Common myeloid progenitor, CD34-positive (primary cell): ENCODE results near the gene GNPAT.
A peak's percentile ranks its signal among the peaks of the same experiment; 100 is the strongest.

ENCODE experiments used
- CTCF ChIA-PET: fragments of 350-600 bp; sonication (Branson Sonifier 250); formaldehyde crosslinking; loops from one replicate; lab custom pipeline; 2021; ENCODE audit warnings: antibody characterized with exemption; lab: Charles Lee
- POLR2A ChIA-PET: fragments of 350-600 bp; sonication (Branson Sonifier 250); formaldehyde crosslinking; loops from one replicate; lab custom pipeline; 2021; ENCODE audit warnings: antibody characterized with exemption; lab: Charles Lee
- DNase-seq, 3 donors: peaks; one replicate each; pipeline versions ENCODE4 v3.0.0 to v3.0.0-alpha.2; 2013
- H3K27ac ChIP-seq, 2 experiments: 1 replicate in 1 of 2; 2 replicates in 1 of 2; pipeline ENCODE4 v1.7.0; 2013; ENCODE audit warnings: inconsistent platforms in 2 of 2, low read length in 2 of 2, mild to moderate bottlenecking in 2 of 2, low read depth in 1 of 2, moderate library complexity in 1 of 2; ENCODE audit not compliant: severe bottlenecking in 2 of 2, insufficient read depth in 1 of 2, poor library complexity in 1 of 2
- H3K27me3 ChIP-seq, 5 experiments: replicated peaks in 2 of 5; 1 replicate in 3 of 5; 2 replicates in 2 of 5; pipeline versions ENCODE4 v1.6.1 to v1.7.0; 2013; ENCODE audit warnings: low read length in 4 of 5, mild to moderate bottlenecking in 2 of 5, moderate library complexity in 2 of 5, inconsistent platforms in 1 of 5; ENCODE audit not compliant: insufficient read depth in 5 of 5, control insufficient read depth in 4 of 5
- H3K36me3 ChIP-seq, 4 experiments: 1 replicate in 2 of 4; 2 replicates in 2 of 4; pipeline versions ENCODE4 v1.6.1 to v1.7.0; 2013; ENCODE audit warnings: low read length in 3 of 4, control low read depth in 1 of 4, mild to moderate bottlenecking in 1 of 4; ENCODE audit not compliant: control insufficient read depth in 4 of 4, insufficient read depth in 4 of 4
- H3K4me1 ChIP-seq, 4 experiments: 1 replicate in 3 of 4; 2 replicates in 1 of 4; pipeline versions ENCODE4 v1.6.1 to v1.7.1; 2013; ENCODE audit warnings: low read length in 3 of 4, mild to moderate bottlenecking in 3 of 4, control low read depth in 1 of 4, inconsistent platforms in 1 of 4, moderate library complexity in 1 of 4; ENCODE audit not compliant: control insufficient read depth in 4 of 4, insufficient read depth in 4 of 4; ENCODE audit errors: control extremely low read depth in 1 of 4
- H3K4me3 ChIP-seq, 7 experiments: 1 replicate in 4 of 7; 2 replicates in 3 of 7; pipeline versions ENCODE4 v1.5.1 to v1.7.0; 2013; ENCODE audit warnings: mild to moderate bottlenecking in 7 of 7, low read length in 6 of 7, moderate library complexity in 6 of 7, inconsistent platforms in 2 of 7, low read depth in 2 of 7, control low read depth in 1 of 7; ENCODE audit not compliant: insufficient read depth in 4 of 7, control insufficient read depth in 1 of 7; ENCODE audit errors: extremely low read depth in 1 of 7
- H3K9me3 ChIP-seq, 5 experiments: 1 replicate in 4 of 5; 2 replicates in 1 of 5; pipeline versions ENCODE4 v1.6.1 to v1.7.1; 2013; ENCODE audit warnings: low read length in 4 of 5, mild to moderate bottlenecking in 2 of 5, inconsistent platforms in 1 of 5, low read depth in 1 of 5, moderate library complexity in 1 of 5; ENCODE audit not compliant: control insufficient read depth in 4 of 5, insufficient read depth in 2 of 5; ENCODE audit errors: control extremely low read depth in 1 of 5
- WGBS: methylation state at CpG from one replicate; pipeline ENCODE4 v1.1.5; 2013; ENCODE audit not compliant: insufficient coverage; 5-methylcytosine and 5-hydroxymethylcytosine counted together

The GNPAT gene

DNA sequence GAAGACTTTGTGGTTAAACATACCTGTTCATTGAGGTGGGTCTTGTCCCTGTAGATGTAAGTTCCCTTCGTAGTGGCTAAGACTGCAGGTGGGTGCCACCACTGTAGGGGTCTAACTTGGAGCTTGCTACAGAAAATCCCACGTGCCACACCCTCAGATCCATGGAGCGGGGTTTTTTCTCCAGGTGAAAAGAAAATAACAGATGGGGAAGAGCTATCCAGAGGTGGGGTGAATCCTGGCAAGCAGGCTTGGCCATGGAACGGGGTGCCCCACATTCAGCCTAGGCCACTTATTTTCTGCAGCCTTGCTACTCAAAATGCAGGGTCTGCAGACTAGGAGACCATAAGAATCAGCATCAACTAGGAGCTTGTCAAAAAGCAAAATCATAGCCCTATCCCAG is 72.6 kb downstream of the GNPAT start:
- H3K27me3 ChIP-seq, result no peaks in the 10 kb centered on the region
- CTCF ChIA-PET, result interaction anchor here (1.3 to 1.4 kb wide), 2 partner anchors 19 to 25 kb away, joined by 3 to 5 read pairs; no protein-coding TSS in a partner anchor
- no peak for DNase-seq
- 98% methylated on average over 4 of the region's 4 CpGs for WGBS
- H3K9me3 ChIP-seq, result no peaks in the 10 kb centered on the region
- no peaks in the 10 kb centered on the region for H3K36me3 ChIP-seq
- H3K27ac ChIP-seq, result no peak overlapping the region
- POLR2A ChIA-PET, result no interaction called here
- no peak overlapping the region for H3K4me3 ChIP-seq
- H3K4me1 ChIP-seq, result no peaks in the 10 kb centered on the region

DNA sequence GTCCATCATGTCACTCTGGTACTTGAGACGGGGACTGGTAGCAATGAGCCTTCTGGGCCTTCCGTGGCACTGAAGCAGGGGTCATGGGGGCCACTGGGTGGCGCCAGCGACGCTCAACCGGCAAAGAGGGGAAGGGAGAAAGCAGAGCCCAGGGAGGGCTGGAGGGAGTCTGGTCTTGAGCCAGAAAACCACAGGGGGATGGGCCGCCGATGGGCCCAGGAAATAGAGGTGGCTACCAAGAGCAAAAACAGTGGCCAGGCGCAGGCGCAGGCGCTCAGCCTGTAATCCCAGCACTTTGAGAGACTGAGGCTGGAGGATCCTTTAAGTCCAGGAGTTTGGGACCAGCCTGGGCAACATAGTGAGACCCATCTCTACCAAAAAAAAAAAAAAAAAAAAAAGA is 74.9 kb downstream of the GNPAT start:
- WGBS, result 13% methylated on average over 7 of the region's 11 CpGs
- ChIA-PET CTCF (interaction anchor here (0.6 to 2.7 kb wide), 6 partner anchors 9 to 47 kb away, joined by 3 to 15 read pairs (median 4); partner anchors contain the start of genes EXOC8 and SPRTN), POLR2A (interaction anchor here (0.6 kb wide), 1 partner anchor 214 kb away, joined by 4 read pairs; no protein-coding TSS in a partner anchor)
- Histone ChIP-seq H3K36me3 (no peaks in the 10 kb centered on the region), H3K4me3 (no peak overlapping the region), H3K27me3 (no peaks in the 10 kb centered on the region), H3K9me3 (no peaks in the 10 kb centered on the region), H3K27ac (no peak overlapping the region), H3K4me1 (no peaks in the 10 kb centered on the region)
- peak; percentile 38 to 66 (median 62) for DNase-seq

DNA sequence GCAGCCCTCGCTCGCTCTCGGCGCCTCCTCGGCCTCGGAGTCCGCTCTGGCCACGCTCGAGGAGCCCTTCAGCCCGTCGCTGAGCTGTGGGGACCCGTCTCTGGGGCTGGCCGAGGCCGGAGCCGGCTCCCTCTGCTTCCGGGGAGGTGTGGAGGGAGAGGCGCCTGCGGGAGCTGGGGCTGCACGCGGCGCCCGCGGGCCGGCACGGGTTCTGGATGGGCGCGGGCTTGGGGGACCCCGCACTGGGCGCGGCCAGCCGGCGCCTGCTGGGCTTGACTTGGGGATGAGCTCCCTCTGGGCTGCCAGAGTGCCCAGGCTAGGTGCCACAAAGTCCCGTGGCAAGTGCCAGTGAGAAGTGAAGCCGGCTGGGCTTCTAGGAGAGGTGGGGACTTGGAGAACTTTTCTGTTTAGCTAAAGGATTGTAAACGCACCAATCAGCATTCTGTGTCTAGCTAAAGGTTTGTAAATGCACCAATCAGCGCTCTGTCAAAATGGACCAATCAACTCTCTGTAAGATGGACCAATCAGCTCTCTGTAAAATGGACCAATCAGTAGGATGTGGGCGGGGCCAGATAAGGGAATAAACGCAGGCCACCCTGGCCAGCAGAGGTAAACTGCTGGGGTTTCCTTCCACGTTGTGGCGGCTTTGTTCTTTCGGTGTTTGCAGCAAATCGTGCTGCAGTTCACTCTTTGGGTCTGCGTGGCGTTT is 76.4 kb downstream of the GNPAT start:
- no peak for DNase-seq
- H3K4me1 ChIP-seq, result no peaks in the 10 kb centered on the region
- no peaks in the 10 kb centered on the region for H3K27me3 ChIP-seq
- no peak overlapping the region for H3K27ac ChIP-seq
- H3K9me3 ChIP-seq, result no peaks in the 10 kb centered on the region
- no peak overlapping the region for H3K4me3 ChIP-seq
- ChIA-PET CTCF (interaction anchor here (0.6 to 2.7 kb wide), 6 partner anchors 7 to 130 kb away, joined by 3 to 15 read pairs (median 3); partner anchors contain the start of gene EXOC8), POLR2A (interaction anchor here (0.6 kb wide), 1 partner anchor 28 kb away, joined by 4 read pairs; no protein-coding TSS in a partner anchor)
- 98% methylated on average over 44 of the region's 44 CpGs for WGBS
- no peaks in the 10 kb centered on the region for H3K36me3 ChIP-seq

DNA sequence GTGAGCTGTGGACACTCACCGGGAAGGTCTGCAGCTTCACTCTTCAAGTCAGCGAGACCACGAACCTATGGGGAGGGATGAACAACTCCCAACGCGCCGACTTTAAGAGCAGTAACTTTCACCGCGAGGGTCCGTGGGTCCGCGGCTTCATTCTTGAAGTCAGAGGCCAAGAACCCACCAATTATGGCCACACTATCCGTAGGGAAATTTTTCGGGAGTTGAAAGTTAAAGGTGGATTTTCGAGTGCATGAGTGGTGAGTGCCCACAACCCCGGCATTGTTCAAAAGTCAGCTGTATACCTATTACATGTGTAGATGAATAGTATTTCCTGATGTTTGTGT is 77.0 kb downstream of the GNPAT start:
- Histone ChIP-seq H3K27me3 (no peaks in the 10 kb centered on the region), H3K4me1 (no peaks in the 10 kb centered on the region), H3K36me3 (no peaks in the 10 kb centered on the region), H3K27ac (no peak overlapping the region), H3K9me3 (no peaks in the 10 kb centered on the region), H3K4me3 (no peak overlapping the region)
- ChIA-PET POLR2A (no interaction called here), CTCF (interaction anchor here (0.6 to 1.1 kb wide), 3 partner anchors 8 to 123 kb away, joined by 3 read pairs; partner anchors contain the start of gene EXOC8)
- WGBS, result over 99% methylated on average over 13 of the region's 15 CpGs
- no peak for DNase-seq

DNA sequence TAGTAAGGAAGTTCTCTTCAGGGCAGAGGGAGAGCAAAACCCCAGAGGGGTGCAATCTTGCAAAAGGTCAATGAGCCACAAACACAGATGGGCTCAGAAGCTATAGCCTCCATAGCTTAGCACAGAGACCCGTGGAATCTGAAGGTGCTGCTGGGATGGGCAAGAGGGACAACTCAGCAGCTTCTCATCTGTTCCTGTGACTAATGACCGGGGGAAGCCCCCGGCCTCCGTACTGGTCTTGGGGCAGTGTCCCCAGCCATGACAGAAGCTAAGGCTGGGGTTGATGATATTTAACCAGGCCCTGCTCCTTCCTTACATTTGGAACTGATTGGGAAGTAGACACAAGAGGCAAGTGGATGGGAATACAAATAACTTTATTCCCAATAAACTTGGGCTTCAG is 77.6 kb downstream of the GNPAT start:
- Histone ChIP-seq H3K4me3 (no peak overlapping the region), H3K27me3 (no peaks in the 10 kb centered on the region), H3K36me3 (no peaks in the 10 kb centered on the region), H3K9me3 (no peaks in the 10 kb centered on the region), H3K4me1 (no peaks in the 10 kb centered on the region), H3K27ac (no peak overlapping the region)
- POLR2A ChIA-PET, result no interaction called here
- CTCF ChIA-PET, result interaction anchor here (1.1 kb wide), 1 partner anchor 9 kb away, joined by 3 read pairs; no protein-coding TSS in a partner anchor
- DNase-seq, result no peak
- WGBS, result 96% methylated on average over 4 of the region's 4 CpGs

DNA sequence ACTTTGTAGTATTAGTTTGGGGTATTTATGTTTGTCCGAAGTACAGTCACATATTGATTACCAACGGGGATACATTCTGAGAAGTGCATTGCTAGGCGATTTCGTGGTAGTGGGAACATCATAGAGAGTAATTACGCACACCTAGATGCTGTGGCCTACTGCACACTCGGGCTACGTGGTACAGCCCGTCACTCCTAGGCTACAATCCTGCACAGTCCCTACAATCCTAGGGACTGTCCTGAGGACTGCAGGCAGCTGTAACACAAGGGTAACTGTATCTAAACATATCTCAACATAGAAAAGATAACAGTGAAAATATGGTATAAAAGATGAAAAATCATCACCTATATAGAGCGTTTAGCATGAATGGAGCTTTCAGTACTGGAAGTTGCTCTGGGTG is 78.1 kb downstream of the GNPAT start:
- 93% methylated on average over 7 of the region's 9 CpGs for WGBS
- ChIA-PET POLR2A (no interaction called here), CTCF (no interaction called here)
- no peak overlapping the region for H3K27ac ChIP-seq
- H3K4me1 ChIP-seq, result no peaks in the 10 kb centered on the region
- no peak overlapping the region for H3K4me3 ChIP-seq
- no peaks in the 10 kb centered on the region for H3K27me3 ChIP-seq
- no peak for DNase-seq
- H3K36me3 ChIP-seq, result no peaks in the 10 kb centered on the region
- H3K9me3 ChIP-seq, result no peaks in the 10 kb centered on the region

DNA sequence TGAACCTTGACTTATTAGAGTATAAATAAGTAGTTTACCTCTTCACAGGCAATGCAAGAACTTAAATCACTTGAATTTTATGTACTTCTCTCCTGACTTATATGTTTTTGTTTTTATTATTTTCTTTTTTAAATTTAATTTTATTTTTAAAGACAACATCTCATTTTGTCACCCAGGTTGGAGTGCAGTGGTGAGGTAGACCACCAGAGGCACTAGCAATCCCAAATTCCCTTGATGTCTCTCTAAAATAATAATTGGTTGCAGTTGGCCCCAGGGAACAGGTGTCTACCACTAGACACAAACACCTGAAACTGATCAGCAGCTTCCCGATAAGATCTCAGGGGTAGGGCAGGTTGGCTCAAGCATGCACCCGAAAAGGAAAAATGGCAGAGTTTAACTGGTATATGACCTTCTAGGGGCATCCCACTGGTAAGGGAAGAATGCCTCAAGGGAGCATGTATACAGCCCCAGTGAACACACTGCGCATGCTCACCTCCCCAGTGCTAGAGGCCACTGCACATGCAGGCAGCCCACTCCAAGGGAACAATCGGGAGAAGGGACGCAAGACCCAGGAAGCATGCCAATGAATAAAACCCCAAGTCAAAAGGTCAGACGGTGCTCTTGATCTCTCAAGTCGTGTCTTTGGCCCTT is 82.0 kb downstream of the GNPAT start:
- Histone ChIP-seq H3K27me3 (no peaks in the 10 kb centered on the region), H3K36me3 (no peaks in the 10 kb centered on the region), H3K4me1 (no peaks in the 10 kb centered on the region), H3K4me3 (no peak overlapping the region), H3K9me3 (no peaks in the 10 kb centered on the region), H3K27ac (no peak overlapping the region)
- WGBS, result 83% methylated on average over 6 of the region's 7 CpGs
- no peak for DNase-seq
- ChIA-PET POLR2A (no interaction called here), CTCF (no interaction called here)
